IPS-20b (cell line): ENCODE data around the gene SCFD2.

Source experiments
- H3K27ac ChIP-seq: one replicate; pipeline ENCODE4 v1.5.1; 2013; ENCODE audit warnings: low read length
- H3K27me3 ChIP-seq: 2 replicates; pipeline ENCODE4 v1.6.1; 2013; ENCODE audit warnings: mild to moderate bottlenecking, low read length, inconsistent platforms; ENCODE audit not compliant: insufficient read depth
- H3K36me3 ChIP-seq: 2 replicates; pipeline ENCODE4 v1.6.1; 2013; ENCODE audit warnings: low read depth, mild to moderate bottlenecking, inconsistent platforms, low read length, moderate library complexity; ENCODE audit not compliant: insufficient read depth
- H3K4me1 ChIP-seq: 2 replicates; pipeline ENCODE4 v1.6.1; 2013; ENCODE audit warnings: mild to moderate bottlenecking, control low read depth, inconsistent platforms, low read length, moderate library complexity; ENCODE audit not compliant: insufficient read depth
- H3K4me3 ChIP-seq: 2 replicates; pipeline ENCODE4 v1.5.1; 2013; ENCODE audit warnings: mild to moderate bottlenecking, low read length, inconsistent platforms
- H3K9ac ChIP-seq: 2 replicates; pipeline ENCODE4 v1.6.1; 2013; ENCODE audit warnings: low read depth, mild to moderate bottlenecking, inconsistent platforms, low read length, moderate library complexity
- H3K9me3 ChIP-seq: 2 replicates; pipeline ENCODE4 v1.6.1; 2013; ENCODE audit warnings: mild to moderate bottlenecking, low read depth, low read length, inconsistent platforms; ENCODE audit not compliant: insufficient read depth

SCFD2 gene

GRCh38 chr4:52915191-52915590, 450.7 kb downstream of the SCFD2 start:
- H3K27ac ChIP-seq: no peak overlapping the region
- H3K9me3 ChIP-seq: no peaks in the 10 kb centered on the region
- H3K4me3 ChIP-seq: no peak overlapping the region
- no peaks in the 10 kb centered on the region for H3K36me3 ChIP-seq
- no peaks in the 10 kb centered on the region for H3K4me1 ChIP-seq
- H3K27me3 ChIP-seq: no peaks in the 10 kb centered on the region
- H3K9ac ChIP-seq: no peak overlapping the region

GRCh38 chr4:52914051-52914605, 451.7 kb downstream of the SCFD2 start:
- H3K36me3 ChIP-seq: no peaks in the 10 kb centered on the region
- H3K27ac ChIP-seq: no peak overlapping the region
- H3K27me3 ChIP-seq: no peaks in the 10 kb centered on the region
- H3K9ac ChIP-seq: no peak overlapping the region
- H3K4me3 ChIP-seq: no peak overlapping the region
- H3K4me1 ChIP-seq: peaks cover 3% of the 10 kb centered on the region; the same call in 1 of the 2 replicates
- H3K9me3 ChIP-seq: no peaks in the 10 kb centered on the region

GRCh38 chr4:52912608-52913007, 453.3 kb downstream of the SCFD2 start:
- Histone ChIP-seq H3K4me3 (no peak overlapping the region), H3K4me1 (peaks cover 10% of the 10 kb centered on the region; the same call in 1 of the 2 replicates)

GRCh38 chr4:52911684-52912294, 454.1 kb downstream of the SCFD2 start:
- peaks cover 10% of the 10 kb centered on the region; the same call in 1 of the 2 replicates for H3K4me1 ChIP-seq
- no peak overlapping the region for H3K4me3 ChIP-seq
- H3K9me3 ChIP-seq: no peaks in the 10 kb centered on the region
- H3K27ac ChIP-seq: no peak overlapping the region
- H3K27me3 ChIP-seq: no peaks in the 10 kb centered on the region
- H3K9ac ChIP-seq: no peak overlapping the region
- no peaks in the 10 kb centered on the region for H3K36me3 ChIP-seq

More at GRCh38 chr4:52912608-52913007, 453.3 kb downstream of the SCFD2 start:
- Histone ChIP-seq H3K27ac (no peak overlapping the region), H3K27me3 (no peaks in the 10 kb centered on the region), H3K9ac (no peak overlapping the region), H3K9me3 (no peaks in the 10 kb centered on the region), H3K36me3 (no peaks in the 10 kb centered on the region)

- Histone ChIP-seq H3K4me1 (peaks cover 10% of the 10 kb centered on the region; the same call in 1 of the 2 replicates), H3K9ac (no peak overlapping the region), H3K27ac (no peak overlapping the region), H3K36me3 (no peaks in the 10 kb centered on the region), H3K4me3 (no peak overlapping the region), H3K27me3 (no peaks in the 10 kb centered on the region), H3K9me3 (no peaks in the 10 kb centered on the region)
Measured at GRCh38 chr4:52910115-52910514, 455.7 kb downstream of the SCFD2 start.

- no peak overlapping the region for H3K4me3 ChIP-seq
- no peaks in the 10 kb centered on the region for H3K27me3 ChIP-seq
- H3K9me3 ChIP-seq: no peaks in the 10 kb centered on the region
- no peak overlapping the region for H3K9ac ChIP-seq
- no peaks in the 10 kb centered on the region for H3K36me3 ChIP-seq
- no peak overlapping the region for H3K27ac ChIP-seq
- H3K4me1 ChIP-seq: peaks cover 10% of the 10 kb centered on the region; the same call in 1 of the 2 replicates
Measured at GRCh38 chr4:52907510-52907909, 458.4 kb downstream of the SCFD2 start.

- no peaks in the 10 kb centered on the region for H3K36me3 ChIP-seq
- peaks cover 9% of the 10 kb centered on the region; the same call in 1 of the 2 replicates for H3K4me1 ChIP-seq
- H3K9ac ChIP-seq: no peak overlapping the region
- no peaks in the 10 kb centered on the region for H3K27me3 ChIP-seq
- H3K4me3 ChIP-seq: no peak overlapping the region
- H3K27ac ChIP-seq: no peak overlapping the region
- peaks cover 24% of the 10 kb centered on the region for H3K9me3 ChIP-seq
Measured at GRCh38 chr4:52904421-52904820, 461.4 kb downstream of the SCFD2 start.

GRCh38 chr4:52903273-52903672, 462.6 kb downstream of the SCFD2 start:
- H3K4me3 ChIP-seq: no peak overlapping the region
- no peak overlapping the region for H3K27ac ChIP-seq
- H3K36me3 ChIP-seq: no peaks in the 10 kb centered on the region
- no peaks in the 10 kb centered on the region; the same call in 1 of the 2 replicates for H3K4me1 ChIP-seq
- no peaks in the 10 kb centered on the region for H3K27me3 ChIP-seq
- peaks cover 24% of the 10 kb centered on the region for H3K9me3 ChIP-seq
- no peak overlapping the region for H3K9ac ChIP-seq

GRCh38 chr4:52894443-52894842, 471.4 kb downstream of the SCFD2 start:
- H3K9me3 ChIP-seq: no peaks in the 10 kb centered on the region
- no peaks in the 10 kb centered on the region for H3K36me3 ChIP-seq
- H3K27ac ChIP-seq: no peak overlapping the region
- H3K9ac ChIP-seq: no peak overlapping the region
- H3K4me1 ChIP-seq: no peaks in the 10 kb centered on the region
- no peaks in the 10 kb centered on the region for H3K27me3 ChIP-seq
- no peak overlapping the region for H3K4me3 ChIP-seq

- Histone ChIP-seq H3K4me3 (no peak overlapping the region), H3K36me3 (no peaks in the 10 kb centered on the region), H3K27me3 (no peaks in the 10 kb centered on the region), H3K9ac (no peak overlapping the region), H3K9me3 (no peaks in the 10 kb centered on the region), H3K27ac (no peak overlapping the region), H3K4me1 (no peaks in the 10 kb centered on the region)
Measured at GRCh38 chr4:52892880-52893279, 473.0 kb downstream of the SCFD2 start.

GRCh38 chr4:52891743-52892142, 474.1 kb downstream of the SCFD2 start:
- H3K9ac ChIP-seq: no peak overlapping the region
- no peak overlapping the region for H3K27ac ChIP-seq
- H3K36me3 ChIP-seq: no peaks in the 10 kb centered on the region
- no peak overlapping the region for H3K4me3 ChIP-seq
- no peaks in the 10 kb centered on the region for H3K27me3 ChIP-seq
- H3K9me3 ChIP-seq: no peaks in the 10 kb centered on the region
- H3K4me1 ChIP-seq: no peaks in the 10 kb centered on the region

- H3K27me3 ChIP-seq: no peaks in the 10 kb centered on the region
- no peaks in the 10 kb centered on the region for H3K36me3 ChIP-seq
- H3K9ac ChIP-seq: no peak overlapping the region
- no peak overlapping the region for H3K4me3 ChIP-seq
- H3K4me1 ChIP-seq: no peaks in the 10 kb centered on the region
- H3K9me3 ChIP-seq: peaks cover 3% of the 10 kb centered on the region; the same call in 1 of the 2 replicates
- H3K27ac ChIP-seq: no peak overlapping the region
Measured at GRCh38 chr4:52890521-52890791, 475.4 kb downstream of the SCFD2 start.
